Left ventricle myocardium superior (tissue), 1 donor: ENCODE measurements around the gene GPN1. TPM values are rescaled to one million over a fixed set of nuclear protein-coding genes. Genes with fewer than 3 reads are reported as not detected.
"Not testable (repeated sequence)": the region's sequence is repeated elsewhere in the genome, so short reads cannot be mapped to it uniquely, and the experiment has no call there.

ENCODE experiments used
- ATAC-seq: fragments of 200-7000 bp; cut with Tn5 transposase; one replicate; pipeline ENCODE4 v1.9.1; 2020; ENCODE audit warnings: mild to moderate bottlenecking, moderate library complexity
- DNase-seq: peaks from one replicate; pipeline ENCODE4 v3.0.0-alpha.2; 2020
- intact Hi-C: fragments of 100-400 bp; cut with micrococcal nuclease; formaldehyde crosslinking; loops from one replicate; pipeline ENCODE4 v1.11.0; 2022
- total RNA-seq: library from RNA; stranded (reverse); fragmentation: NEBNext Ultra II Directional; extraction: Animal tissue kit (Norgen Biotek cat#: 25700); gene quantifications from one replicate; pipeline ENCODE4 v1.2.1, GENCODE V29; 2021
- donor health status: DM: no; HTN: yes; CAD: no; lungs with severe emphysema.

The GPN1 gene
- total RNA-seq, 1 donor from 2014 or later = 20.1 TPM

- intact Hi-C loops = no loop called here
- ATAC-seq = no peak
These were observed 3.9 kb upstream of the GPN1 start for GRCh38 chr2:27624943-27625342.

GRCh38 chr2:27626323-27626722 is 2.5 kb upstream of the GPN1 start:
- ATAC-seq, intact Hi-C loops, DNase-seq: not testable (repeated sequence)

More at GRCh38 chr2:27624943-27625342, 3.9 kb upstream of the GPN1 start:
- no peak for DNase-seq

- ATAC-seq = peak; percentile 28
- intact Hi-C loops, DNase-seq: not testable (repeated sequence)
These were observed 1.9 kb upstream of the GPN1 start for GRCh38 chr2:27626921-27627320.

GRCh38 chr2:27627963-27628766 is 685 bp upstream of the GPN1 start:
- intact Hi-C loops = no loop called here
- DNase-seq = peak; percentile 28
- peak; percentile 66 for ATAC-seq

GRCh38 chr2:27630257-27630656 is 1.4 kb downstream of the GPN1 start:
- ATAC-seq, DNase-seq, intact Hi-C loops: not testable (repeated sequence)

GRCh38 chr2:27634291-27634690 is 5.4 kb downstream of the GPN1 start:
- ATAC-seq = no peak
- intact Hi-C loops = no loop called here
- DNase-seq = no peak

GRCh38 chr2:27636766-27637165 is 7.9 kb downstream of the GPN1 start:
- intact Hi-C loops = no loop called here
- DNase-seq (no peak), ATAC-seq (no peak)

GRCh38 chr2:27638037-27638637 is 9.3 kb downstream of the GPN1 start:
- DNase-seq (no peak), ATAC-seq (no peak)
- intact Hi-C loops = no loop called here

- intact Hi-C loops = no loop called here
- ATAC-seq = no peak
- DNase-seq = no peak
These were observed 9.9 kb downstream of the GPN1 start for GRCh38 chr2:27638709-27639108.

- ATAC-seq (no peak), DNase-seq (no peak)
- intact Hi-C loops = no loop called here
These were observed 11.9 kb downstream of the GPN1 start for GRCh38 chr2:27640722-27641245.

- no peak for ATAC-seq
- intact Hi-C loops = no loop called here
- DNase-seq = no peak
These were observed 16.3 kb downstream of the GPN1 start for GRCh38 chr2:27645197-27645596.

- DNase-seq = no peak
- ATAC-seq = no peak
- intact Hi-C loops = no loop called here
These were observed 18.4 kb downstream of the GPN1 start for GRCh38 chr2:27647289-27647688.

GRCh38 chr2:27647737-27648136 is 18.9 kb downstream of the GPN1 start:
- ATAC-seq (no peak), DNase-seq (no peak)
- intact Hi-C loops = no loop called here

GRCh38 chr2:27651056-27651455 is 22.2 kb downstream of the GPN1 start:
- DNase-seq (no peak), ATAC-seq (no peak)
- intact Hi-C loops = no loop called here

GRCh38 chr2:27652341-27652740 is 23.5 kb downstream of the GPN1 start:
- ATAC-seq (no peak), DNase-seq (no peak)
- intact Hi-C loops = no loop called here

GRCh38 chr2:27652790-27653189 is 23.9 kb downstream of the GPN1 start:
- intact Hi-C loops = no loop called here
- DNase-seq (no peak), ATAC-seq (no peak)

GRCh38 chr2:27653397-27653796 is 24.5 kb downstream of the GPN1 start:
- intact Hi-C loops = no loop called here
- DNase-seq = no peak
- no peak for ATAC-seq

GRCh38 chr2:27655155-27655951 is 26.5 kb downstream of the GPN1 start:
- intact Hi-C loops = no loop called here
- ATAC-seq (no peak), DNase-seq (no peak)

GRCh38 chr2:27661371-27661770 is 32.5 kb downstream of the GPN1 start:
- intact Hi-C loops = no loop called here
- no peak for ATAC-seq
- DNase-seq = no peak
